Endodermal cell (in vitro differentiated cells): Measurements from ENCODE around the gene ZP3. TPM values are rescaled to one million over a fixed set of nuclear protein-coding genes. Genes with fewer than 3 reads are reported as not detected.
A peak's percentile ranks its signal among the peaks of the same experiment; 100 is the strongest.

Experiments
- DNase-seq: peaks from one replicate; pipeline ENCODE4 v3.0.0-alpha.2; 2017
- H3K27ac ChIP-seq: 2 replicates; pipeline ENCODE4 v1.5.1; 2013; ENCODE audit warnings: mild to moderate bottlenecking, low read depth, low read length, moderate library complexity
- H3K27me3 ChIP-seq: 2 replicates; pipeline ENCODE4 v1.6.1; 2013; ENCODE audit warnings: mild to moderate bottlenecking, low read length, moderate library complexity; ENCODE audit not compliant: insufficient read depth, control insufficient read depth, poor library complexity, severe bottlenecking
- H3K36me3 ChIP-seq: 2 replicates; pipeline ENCODE4 v1.7.0; 2013; ENCODE audit warnings: mild to moderate bottlenecking, low read length, moderate library complexity; ENCODE audit not compliant: control insufficient read depth, insufficient read depth
- H3K4me1 ChIP-seq: one replicate; pipeline ENCODE4 v1.7.0; 2013; ENCODE audit warnings: low read length; ENCODE audit not compliant: control insufficient read depth, insufficient read depth
- H3K4me3 ChIP-seq: 2 replicates; pipeline ENCODE4 v1.5.1; 2013; ENCODE audit warnings: mild to moderate bottlenecking, low read length, moderate library complexity
- H3K9ac ChIP-seq: 2 replicates; pipeline ENCODE4 v1.6.1; 2013; ENCODE audit warnings: mild to moderate bottlenecking, low read length, moderate library complexity; ENCODE audit not compliant: poor library complexity, severe bottlenecking; ENCODE audit errors: extremely low read depth
- H3K9me3 ChIP-seq: 2 replicates; pipeline ENCODE4 v1.6.1; 2013; ENCODE audit warnings: mild to moderate bottlenecking, low read length, moderate library complexity; ENCODE audit not compliant: control insufficient read depth
- H3K27ac Mint-ChIP-seq: 2 replicates; pipeline ENCODE4 v1.8.0; 2020; ENCODE audit warnings: mixed read lengths
- H3K27me3 Mint-ChIP-seq: 2 replicates; pipeline ENCODE4 v1.8.0; 2021; ENCODE audit warnings: mild to moderate bottlenecking, mixed read lengths; ENCODE audit not compliant: insufficient read depth
- H3K36me3 Mint-ChIP-seq: 2 replicates; pipeline ENCODE4 v1.8.0; 2020; ENCODE audit warnings: low read depth, mixed read lengths
- H3K4me1 Mint-ChIP-seq: 2 replicates; pipeline ENCODE4 v1.8.0; 2020; ENCODE audit warnings: mixed read lengths
- H3K4me3 Mint-ChIP-seq: 2 replicates; pipeline ENCODE4 v1.8.0; 2020; ENCODE audit warnings: mild to moderate bottlenecking, moderate library complexity, mixed read lengths
- H3K9me3 Mint-ChIP-seq: 2 replicates; pipeline ENCODE4 v1.8.0; 2020; ENCODE audit warnings: mild to moderate bottlenecking, mixed read lengths
- WGBS, 2 experiments: methylation state at CpG; one replicate each; pipeline versions ENCODE4 v1.1.5 to v1.1.7; 2013; ENCODE audit warnings: missing lambda C conversion rate in 2 of 2, mixed read lengths in 1 of 2; ENCODE audit not compliant: insufficient coverage in 1 of 2, insufficient read length in 1 of 2; 5-methylcytosine and 5-hydroxymethylcytosine counted together
- long read RNA-seq, 4 experiments: library from polyadenylated mRNA in 2 of 4; library from RNA in 1 of 4; library from capped mRNA in 1 of 4; stranded (forward) in 3 of 4; unstranded in 1 of 4; transcript quantifications; one replicate each; pipeline ENCODE4 v2.0.0, GENCODE V29; 2020 to 2021; ENCODE audit warnings: inconsistent platforms in 1 of 4
- polyA plus RNA-seq, 2 experiments: library from polyadenylated mRNA; stranded (reverse); fragments of 50-300 nt; gene quantifications; one replicate each; pipeline ENCODE4 v1.2.3, GENCODE V29; 2013
- total RNA-seq, 2 donors: library from RNA; stranded (reverse); fragmentation: NEBNext Ultra II Directional in 1 of 2; extraction: Animal tissue kit (Norgen Biotek cat#: 25700) in 1 of 2; gene quantifications; 2 replicates in 1 of 2; 3 replicates in 1 of 2; pipeline ENCODE4 v1.2.1, GENCODE V29; 2021
- TF ChIP-seq, protein P1 (sequence below): fragments of 200-600 bp; sonication (generic); conservative IDR thresholded peaks from 2 replicates; pipeline ENCODE4 v1.5.0; 2021; ENCODE audit warnings: antibody characterized with exemption, mild to moderate bottlenecking

ZP3 gene
- 1 to 10 TPM in 1 of 2 donors, under 1 TPM in 1; 0.53 to 2.3 TPM for total RNA-seq
- 1.4 TPM for polyA plus RNA-seq (2013, experiment 1 of 2)
- not detected for polyA plus RNA-seq (2013, experiment 2 of 2)
- long read RNA-seq, experiment 1 = 0 reads
- long read RNA-seq, experiment 2, partial matches to known transcripts = 0 of 3 reads
- long read RNA-seq, experiment 2, other reads (novel, unspliced or antisense) = 2 of 3 reads
- long read RNA-seq, experiment 3, partial matches to known transcripts = 0 of 5 reads
- long read RNA-seq, experiment 3, other reads (novel, unspliced or antisense) = 2 of 5 reads
- long read RNA-seq, experiment 4, partial matches to known transcripts = 0 of 2 reads
- long read RNA-seq, experiment 4, other reads (novel, unspliced or antisense) = 0 of 2 reads

GRCh38 chr7:76424413-76425111 lies at the start of gene ZP3:
Gene ZP3, plus strand, starts transcription at chr7:76424950. Its CDS starts 15 bp downstream, at chr7:76424965.
- no peaks in the 10 kb centered on the region for H3K9me3 ChIP-seq
- WGBS, 2 experiments = 94 to 95% methylated on average over 8 to 10 of the region's 10 CpGs
- H3K36me3 Mint-ChIP-seq = no peaks in the 10 kb centered on the region
- no peak within 1 kb of the TSS for H3K27ac ChIP-seq
- no peak within 1 kb of the TSS for H3K4me3 ChIP-seq
- H3K27me3 Mint-ChIP-seq = peaks cover 3% of the 10 kb centered on the region
- H3K27ac Mint-ChIP-seq = peak within 1 kb of the TSS; percentile 65
- H3K4me3 Mint-ChIP-seq = no peak within 1 kb of the TSS
- H3K27me3 ChIP-seq = no peaks in the 10 kb centered on the region
- DNase-seq = no peak
- TF ChIP-seq, protein P1, sequence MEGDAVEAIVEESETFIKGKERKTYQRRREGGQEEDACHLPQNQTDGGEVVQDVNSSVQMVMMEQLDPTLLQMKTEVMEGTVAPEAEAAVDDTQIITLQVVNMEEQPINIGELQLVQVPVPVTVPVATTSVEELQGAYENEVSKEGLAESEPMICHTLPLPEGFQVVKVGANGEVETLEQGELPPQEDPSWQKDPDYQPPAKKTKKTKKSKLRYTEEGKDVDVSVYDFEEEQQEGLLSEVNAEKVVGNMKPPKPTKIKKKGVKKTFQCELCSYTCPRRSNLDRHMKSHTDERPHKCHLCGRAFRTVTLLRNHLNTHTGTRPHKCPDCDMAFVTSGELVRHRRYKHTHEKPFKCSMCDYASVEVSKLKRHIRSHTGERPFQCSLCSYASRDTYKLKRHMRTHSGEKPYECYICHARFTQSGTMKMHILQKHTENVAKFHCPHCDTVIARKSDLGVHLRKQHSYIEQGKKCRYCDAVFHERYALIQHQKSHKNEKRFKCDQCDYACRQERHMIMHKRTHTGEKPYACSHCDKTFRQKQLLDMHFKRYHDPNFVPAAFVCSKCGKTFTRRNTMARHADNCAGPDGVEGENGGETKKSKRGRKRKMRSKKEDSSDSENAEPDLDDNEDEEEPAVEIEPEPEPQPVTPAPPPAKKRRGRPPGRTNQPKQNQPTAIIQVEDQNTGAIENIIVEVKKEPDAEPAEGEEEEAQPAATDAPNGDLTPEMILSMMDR = no peak
- H3K4me1 ChIP-seq = no peaks in the 10 kb centered on the region
- no peaks in the 10 kb centered on the region for H3K36me3 ChIP-seq
- peak within 1 kb of the TSS; percentile 17 for H3K9ac ChIP-seq
- no peaks in the 10 kb centered on the region for H3K9me3 Mint-ChIP-seq
- peaks cover 11% of the 10 kb centered on the region for H3K4me1 Mint-ChIP-seq

- no peaks in the 10 kb centered on the region for H3K36me3 Mint-ChIP-seq
- 90 to 93% methylated on average over 9 of the region's 9 CpGs for WGBS, 2 experiments
- H3K9ac ChIP-seq = no peak overlapping the region
- no peak for DNase-seq
- H3K36me3 ChIP-seq = no peaks in the 10 kb centered on the region
- no peak overlapping the region for H3K4me3 ChIP-seq
- H3K27me3 Mint-ChIP-seq = peaks cover 5% of the 10 kb centered on the region
- no peak overlapping the region for H3K27ac ChIP-seq
- H3K4me3 Mint-ChIP-seq = no peak overlapping the region
- TF ChIP-seq, protein P1 = no peak
- no peaks in the 10 kb centered on the region for H3K9me3 ChIP-seq
- H3K4me1 Mint-ChIP-seq = peaks cover 6% of the 10 kb centered on the region
- H3K27ac Mint-ChIP-seq = no peak overlapping the region
- H3K4me1 ChIP-seq = no peaks in the 10 kb centered on the region
- H3K27me3 ChIP-seq = no peaks in the 10 kb centered on the region
- H3K9me3 Mint-ChIP-seq = no peaks in the 10 kb centered on the region
Observed at GRCh38 chr7:76375251-76375650, 49.5 kb upstream of the ZP3 start.

GRCh38 chr7:76377186-76377918 lies 47.4 kb upstream of the ZP3 start:
- TF ChIP-seq, protein P1 = no peak
- DNase-seq = no peak
- no peak overlapping the region for H3K9ac ChIP-seq
- no peaks in the 10 kb centered on the region for H3K4me1 ChIP-seq
- no peaks in the 10 kb centered on the region for H3K27me3 ChIP-seq
- H3K4me3 ChIP-seq = no peak overlapping the region
- no peaks in the 10 kb centered on the region for H3K9me3 ChIP-seq
- peaks cover 5% of the 10 kb centered on the region for H3K27me3 Mint-ChIP-seq
- WGBS, 2 experiments = 89 to 91% methylated on average over 9 of the region's 9 CpGs
- H3K9me3 Mint-ChIP-seq = no peaks in the 10 kb centered on the region
- no peak overlapping the region for H3K4me3 Mint-ChIP-seq
- H3K4me1 Mint-ChIP-seq = peaks cover 6% of the 10 kb centered on the region
- H3K27ac Mint-ChIP-seq = no peak overlapping the region
- no peaks in the 10 kb centered on the region for H3K36me3 Mint-ChIP-seq
- H3K27ac ChIP-seq = no peak overlapping the region
- H3K36me3 ChIP-seq = no peaks in the 10 kb centered on the region
